B cell (primary cell): ENCODE measurements around the gene DPM2. TPM values are rescaled to one million over a fixed set of nuclear protein-coding genes. Genes with fewer than 3 reads are reported as not detected.
A peak's percentile ranks its signal among the peaks of the same experiment; 100 is the strongest.

Source experiments
- ATAC-seq: fragments of 200-7000 bp; cut with Tn5 transposase; one replicate; pipeline ENCODE4 v1.10.0; 2021; ENCODE audit warnings: low read depth, mild to moderate bottlenecking, moderate number of reproducible peaks, moderate library complexity
- CTCF ChIA-PET: fragments of 350-600 bp; sonication (Branson Sonifier 250); formaldehyde crosslinking; loops from one replicate; lab custom pipeline; 2021; ENCODE audit warnings: antibody characterized with exemption, inconsistent platforms; lab: Charles Lee
- POLR2A ChIA-PET: fragments of 350-600 bp; sonication (Branson Sonifier 250); formaldehyde crosslinking; loops from one replicate; lab custom pipeline; 2021; ENCODE audit warnings: antibody characterized with exemption; lab: Charles Lee
- DNase-seq: peaks from one replicate; pipeline ENCODE4 v3.0.0; 2013
- H2AFZ ChIP-seq: 2 replicates; pipeline ENCODE4 v1.6.1; 2012; ENCODE audit warnings: mild to moderate bottlenecking, low read depth, low read length; ENCODE audit not compliant: insufficient read depth, poor library complexity, severe bottlenecking
- H3K27ac ChIP-seq, 2 donors: 1 replicate in 1 of 2; 2 replicates in 1 of 2; pipeline ENCODE4 v1.5.1; 2012 to 2013; ENCODE audit warnings: low read length in 2 of 2, mild to moderate bottlenecking in 2 of 2, moderate library complexity in 1 of 2
- H3K27me3 ChIP-seq, 4 experiments: fragments of 200-600 bp in 1 of 4; sonication (generic) in 1 of 4; replicated peaks in 1 of 4; 1 replicate in 2 of 4; 2 replicates in 2 of 4; pipeline versions ENCODE4 v1.6.1 to v1.7.0; 2013 to 2016; ENCODE audit warnings: low read length in 3 of 4, mild to moderate bottlenecking in 2 of 4, mixed read lengths in 1 of 4, moderate library complexity in 1 of 4; ENCODE audit not compliant: insufficient read depth in 4 of 4, control insufficient read depth in 3 of 4; ENCODE audit errors: control extremely low read depth in 1 of 4
- H3K36me3 ChIP-seq, 2 experiments: replicated peaks in 1 of 2; 1 replicate in 1 of 2; 2 replicates in 1 of 2; pipeline versions ENCODE4 v1.6.1 to v1.7.1; 2013; ENCODE audit warnings: low read length in 1 of 2; ENCODE audit not compliant: insufficient read depth in 2 of 2, control insufficient read depth in 1 of 2; ENCODE audit errors: control extremely low read depth in 1 of 2, extremely low read depth in 1 of 2
- H3K4me1 ChIP-seq, 2 donors: fragments of 200-600 bp in 1 of 2; sonication (generic) in 1 of 2; 1 replicate in 1 of 2; 2 replicates in 1 of 2; pipeline versions ENCODE4 v1.5.1 to v1.6.1; 2013 to 2017; ENCODE audit warnings: low read length in 2 of 2; ENCODE audit not compliant: control insufficient read depth in 2 of 2, insufficient read depth in 2 of 2
- H3K4me2 ChIP-seq: replicated peaks from 2 replicates; pipeline ENCODE3; 2012; ENCODE audit warnings: mild to moderate bottlenecking, low read depth, low read length; ENCODE audit not compliant: poor library complexity, severe bottlenecking
- H3K4me3 ChIP-seq, 5 experiments: fragments of 200-600 bp in 1 of 5; sonication (generic) in 1 of 5; 1 replicate in 3 of 5; 2 replicates in 2 of 5; pipeline versions ENCODE4 v1.5.1 to v1.7.0; 2011 to 2016; ENCODE audit warnings: low read length in 4 of 5, mild to moderate bottlenecking in 4 of 5, low read depth in 2 of 5, control low read depth in 1 of 5, moderate library complexity in 1 of 5; ENCODE audit not compliant: insufficient read depth in 1 of 5; ENCODE audit errors: control extremely low read depth in 1 of 5, extremely low read depth in 1 of 5
- H3K79me2 ChIP-seq: fragments of 200-600 bp; sonication (generic); one replicate; pipeline ENCODE4 v1.6.0; 2016; ENCODE audit warnings: low read length; ENCODE audit not compliant: control insufficient read depth, insufficient read depth
- H3K9ac ChIP-seq: fragments of 200-600 bp; sonication (generic); 2 replicates; pipeline ENCODE4 v1.6.1; 2017; ENCODE audit warnings: mild to moderate bottlenecking, low read length, moderate library complexity
- H3K9me3 ChIP-seq, 3 donors: one replicate each; pipeline versions ENCODE4 v1.6.1 to v1.7.1; 2013; ENCODE audit warnings: low read length in 2 of 3; ENCODE audit not compliant: control insufficient read depth in 2 of 3, insufficient read depth in 1 of 3; ENCODE audit errors: control extremely low read depth in 1 of 3
- H4K20me1 ChIP-seq: 2 replicates; pipeline ENCODE4 v1.6.0; 2012; ENCODE audit warnings: mild to moderate bottlenecking, low read length; ENCODE audit not compliant: insufficient read depth, control insufficient read depth, poor library complexity, severe bottlenecking
- H3K27ac Mint-ChIP-seq: one replicate; pipeline ENCODE4 v1.8.0; 2021; ENCODE audit warnings: mixed read lengths
- H3K27me3 Mint-ChIP-seq: one replicate; pipeline ENCODE4 v1.8.0; 2021; ENCODE audit warnings: mixed read lengths
- H3K4me1 Mint-ChIP-seq: one replicate; pipeline ENCODE4 v1.8.0; 2021; ENCODE audit warnings: mixed read lengths
- H3K4me3 Mint-ChIP-seq: one replicate; pipeline ENCODE4 v1.8.0; 2021; ENCODE audit warnings: mixed read lengths
- H3K9me3 Mint-ChIP-seq: one replicate; pipeline ENCODE4 v1.8.0; 2022; ENCODE audit warnings: mixed read lengths; ENCODE audit not compliant: insufficient read depth
- CTCF ChIP-seq: fragments of 200-600 bp; IDR thresholded peaks from one replicate; pipeline ENCODE4 v1.8.0; 2022; ENCODE audit warnings: antibody characterized with exemption, mild to moderate bottlenecking
- WGBS: methylation state at CpG from one replicate; pipeline ENCODE4 v1.1.5; 2013; ENCODE audit warnings: missing lambda C conversion rate; ENCODE audit not compliant: insufficient coverage; 5-methylcytosine and 5-hydroxymethylcytosine counted together
- intact Hi-C: fragments of 100-400 bp; cut with micrococcal nuclease; formaldehyde crosslinking; loops from one replicate; pipeline ENCODE4 v1.10.0; 2022
- polyA plus RNA-seq: library from polyadenylated mRNA; depleted of rRNA; stranded (reverse); fragments of >200 nt; gene quantifications from 2 replicates; pipeline ENCODE4 v1.2.3, GENCODE V29; 2012
- total RNA-seq, 2 donors: library from RNA; stranded (reverse); fragments of 120-200 nt in 1 of 2; gene quantifications; 1 replicate in 1 of 2; 2 replicates in 1 of 2; pipeline versions ENCODE4 v1.2.3 to v1.2.4, GENCODE V29; 2013 to 2022

The DPM2 gene
- total and polyA plus RNA-seq, 2 donors (not counting 1 experiment from before 2014, with no cell fraction given): 34.1 to 42.9 TPM

GRCh38 chr9:127981559-127982121, 44.0 kb upstream of the DPM2 start:
- H3K27me3 ChIP-seq: no peaks in the 10 kb centered on the region
- ATAC-seq (no peak), DNase-seq (no peak)
- H4K20me1 ChIP-seq: peaks cover 36% of the 10 kb centered on the region
- peak overlapping the region; percentile 94 for H3K4me3 Mint-ChIP-seq
- peaks cover 63% of the 10 kb centered on the region for H3K4me1 Mint-ChIP-seq
- peak overlapping the region; percentile 34 to 68 (median 54) for H3K4me3 ChIP-seq
- H3K79me2 ChIP-seq: peaks cover 63% of the 10 kb centered on the region
- ChIA-PET POLR2A (interaction anchor here (0.6 to 15.3 kb wide), 10 partner anchors 11 to 211 kb away, joined by 3 to 212 read pairs (median 5); no protein-coding TSS in a partner anchor), CTCF (interaction anchor here (0.7 to 20.6 kb wide), 8 partner anchors 10 to 136 kb away, joined by 3 to 282 read pairs (median 13); no protein-coding TSS in a partner anchor)
- H3K4me1 ChIP-seq: peaks cover 60 to 84% of the 10 kb centered on the region in 2 donors
- H3K9ac ChIP-seq: peak overlapping the region; percentile 59
- 81% methylated on average over 11 of the region's 11 CpGs for WGBS
- H3K9me3 Mint-ChIP-seq: no peaks in the 10 kb centered on the region
- peak overlapping the region; percentile 98 for H3K27ac Mint-ChIP-seq
- peak overlapping the region; percentile 75 for H3K4me2 ChIP-seq
- no peaks in the 10 kb centered on the region for H3K27me3 Mint-ChIP-seq
- no peaks in the 10 kb centered on the region for H3K9me3 ChIP-seq
- no peak for TF ChIP-seq CTCF
- peak overlapping the region; percentile 61 for H2AFZ ChIP-seq
- peak overlapping the region; percentile 85 to 87 for H3K27ac ChIP-seq
- intact Hi-C loops: loop anchor here (1.0 to 2.0 kb wide), 4 partner anchors 25 to 86 kb away; partner anchors contain the start of gene NAIF1
- H3K36me3 ChIP-seq: peaks cover 0 to 2% of the 10 kb centered on the region in 2 experiments
